HL-60 (cell line): ENCODE results near the gene DNAH1.

Source experiments
- CTCF ChIP-seq: IDR thresholded peaks from one replicate; pipeline ENCODE4 v1.5.1; 2011; ENCODE audit warnings: low read length, control low read depth, inconsistent platforms; ENCODE audit not compliant: insufficient read depth
- GABPA ChIP-seq: IDR thresholded peaks from 2 replicates; pipeline ENCODE4 v1.6.1; 2012; ENCODE audit warnings: low read depth
- POLR2AphosphoS5 ChIP-seq: IDR thresholded peaks from 2 replicates; pipeline ENCODE4 v1.6.1; 2012; ENCODE audit warnings: low read depth
- REST ChIP-seq: IDR thresholded peaks from 2 replicates; pipeline ENCODE4 v1.6.1; 2012; ENCODE audit warnings: low read depth; ENCODE audit not compliant: insufficient replicate concordance
- SPI1 ChIP-seq: IDR thresholded peaks from 2 replicates; pipeline ENCODE4 v1.6.1; 2012; ENCODE audit warnings: low read depth, mild to moderate bottlenecking, borderline replicate concordance

GRCh38 chr3:52352566-52352965, 36.4 kb downstream of the DNAH1 start:
- TF ChIP-seq CTCF (no peak), POLR2AphosphoS5 (no peak), REST (no peak), GABPA (no peak), SPI1 (no peak)
